Fibroblast of the conjunctiva (primary cell): Measurements from ENCODE around the gene MEGF6.
"Not testable (repeated sequence)": the region's sequence is repeated elsewhere in the genome, so short reads cannot be mapped to it uniquely, and the experiment has no call there.

Source experiments
- DNase-seq: peaks from one replicate; pipeline ENCODE4 v3.0.0-alpha.2; 2010; ENCODE audit warnings: low read depth

MEGF6 gene

DNA sequence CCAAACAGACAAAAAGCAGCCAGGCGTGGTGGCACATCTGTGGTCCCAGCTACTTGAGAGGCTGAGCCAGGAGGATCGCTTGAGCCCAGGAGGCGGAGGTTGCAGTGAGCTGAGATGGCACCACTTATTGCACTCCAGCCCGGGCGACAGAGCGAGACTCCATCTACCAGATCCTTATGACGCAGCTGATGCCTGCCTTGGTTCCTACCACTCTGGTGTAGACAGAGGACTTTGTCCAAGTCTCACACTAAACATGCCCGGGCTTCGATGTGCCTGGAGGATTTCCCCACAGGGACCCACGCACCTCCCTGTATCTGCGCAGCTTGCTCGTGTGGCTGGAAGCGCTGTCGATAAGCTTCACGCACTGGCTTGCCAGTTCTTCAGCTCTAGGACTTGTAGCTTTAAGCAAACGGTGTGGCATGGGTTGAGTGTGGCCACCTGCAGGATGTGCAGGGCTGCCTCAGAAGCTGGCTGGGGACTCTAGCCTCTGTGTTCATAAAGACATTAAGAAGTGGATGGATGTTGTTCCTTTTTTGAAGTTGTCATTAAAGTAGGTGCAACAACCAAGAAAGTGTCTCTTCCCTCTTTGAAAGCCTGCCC, 18.4 kb upstream of the MEGF6 start:
- no peak for DNase-seq

DNA sequence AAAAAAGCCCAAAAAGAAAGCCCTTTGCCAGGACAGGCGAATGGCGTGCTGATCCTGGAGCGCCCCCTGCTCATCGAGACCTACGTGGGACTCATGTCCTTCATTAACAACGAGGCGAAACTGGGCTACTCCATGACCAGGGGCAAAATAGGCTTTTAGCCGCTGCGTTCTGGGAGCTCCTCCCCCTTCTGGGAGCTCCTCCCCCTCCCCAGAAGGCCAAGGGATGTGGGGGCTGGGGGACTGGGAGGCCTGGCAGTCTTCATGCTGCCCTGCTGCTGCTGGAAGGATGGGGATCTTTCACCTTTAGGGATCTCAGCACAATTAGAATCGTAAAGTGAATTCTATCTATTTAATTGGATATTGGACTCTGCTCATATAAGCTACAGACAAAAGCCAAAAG, 17.1 kb upstream of the MEGF6 start:
- DNase-seq = no peak

DNA sequence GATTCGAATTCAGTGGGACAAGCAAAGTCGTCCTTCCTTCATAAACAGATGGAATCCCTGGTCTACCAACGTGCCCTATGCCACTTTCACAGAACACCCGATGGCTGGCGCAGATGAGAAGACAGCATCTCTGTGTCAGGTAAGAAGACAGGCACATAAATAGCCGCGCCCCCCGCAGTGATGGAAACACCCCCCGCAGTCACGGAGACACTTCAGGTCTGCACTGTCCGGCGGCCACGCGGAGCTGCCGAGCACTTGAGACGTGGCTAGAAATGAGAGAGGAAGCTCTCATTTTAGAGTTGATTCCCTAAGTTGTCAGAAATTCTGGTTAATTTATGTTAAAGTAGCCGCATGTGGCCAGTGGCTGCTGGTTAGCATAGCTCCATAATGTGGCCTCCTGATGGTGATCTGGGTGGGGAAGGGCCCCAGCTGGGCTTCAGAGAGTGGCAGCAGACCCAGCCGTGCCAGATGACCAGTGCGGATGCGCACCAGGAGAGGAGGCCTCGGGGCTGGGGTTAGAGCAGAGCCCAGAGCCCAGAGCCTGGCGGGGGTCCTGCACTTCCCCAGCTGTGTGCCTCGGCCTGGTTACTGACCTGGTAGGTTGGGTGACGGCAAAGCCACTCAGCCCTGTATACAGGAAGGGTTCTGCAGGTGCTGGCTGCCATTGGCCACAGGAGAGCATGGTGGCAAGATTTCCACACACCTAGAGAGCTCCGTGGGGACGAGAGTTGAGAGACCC, 16.4 kb upstream of the MEGF6 start:
- no peak for DNase-seq

- DNase-seq = no peak
Observed at GRCh38 chr1:3626025-3626424, 14.7 kb upstream of the MEGF6 start.

DNA sequence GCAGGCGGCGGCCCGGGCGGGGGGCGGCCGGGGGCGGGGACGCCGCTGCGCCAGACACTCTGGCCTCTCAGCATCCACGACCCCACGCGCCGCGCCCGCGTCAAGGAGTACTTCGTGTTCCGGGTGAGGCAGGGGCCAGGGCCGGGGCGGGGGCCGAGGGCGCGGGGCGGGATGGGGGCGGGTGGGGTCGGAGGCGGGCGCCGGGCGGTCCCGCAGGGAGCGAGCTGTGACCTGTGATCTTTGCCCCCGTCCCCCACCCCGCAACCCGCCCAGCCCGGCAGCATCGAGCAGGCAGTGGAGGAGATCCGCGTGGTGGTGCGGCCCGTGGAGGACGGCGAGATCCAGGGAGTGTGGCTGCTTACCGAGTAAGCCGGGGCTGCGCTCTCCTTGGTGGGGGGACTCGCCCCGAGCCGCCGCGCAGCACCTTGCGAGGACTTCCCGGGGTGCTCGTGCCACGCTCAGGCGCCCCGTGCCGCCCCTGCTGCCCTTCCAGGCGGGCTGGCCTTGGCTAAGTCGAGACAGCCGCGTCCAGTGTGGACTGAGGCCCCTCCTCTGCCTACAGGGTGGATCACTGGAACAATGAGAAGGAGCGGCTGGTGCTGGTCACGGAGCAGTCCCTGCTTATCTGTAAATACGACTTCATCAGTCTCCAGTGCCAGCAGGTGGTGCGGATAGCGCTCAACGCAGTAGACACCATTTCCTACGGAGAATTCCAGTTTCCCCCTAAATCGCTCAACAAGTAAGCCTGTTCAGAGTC, 14.0 kb upstream of the MEGF6 start:
- no peak for DNase-seq

- DNase-seq = peak; percentile 84
Observed at GRCh38 chr1:3624200-3625136, 13.2 kb upstream of the MEGF6 start, which contains the start of gene TPRG1L. TPRG1L (plus strand) TSS chr1:3625015; CDS start chr1:3625073, 58 bp downstream.

DNA sequence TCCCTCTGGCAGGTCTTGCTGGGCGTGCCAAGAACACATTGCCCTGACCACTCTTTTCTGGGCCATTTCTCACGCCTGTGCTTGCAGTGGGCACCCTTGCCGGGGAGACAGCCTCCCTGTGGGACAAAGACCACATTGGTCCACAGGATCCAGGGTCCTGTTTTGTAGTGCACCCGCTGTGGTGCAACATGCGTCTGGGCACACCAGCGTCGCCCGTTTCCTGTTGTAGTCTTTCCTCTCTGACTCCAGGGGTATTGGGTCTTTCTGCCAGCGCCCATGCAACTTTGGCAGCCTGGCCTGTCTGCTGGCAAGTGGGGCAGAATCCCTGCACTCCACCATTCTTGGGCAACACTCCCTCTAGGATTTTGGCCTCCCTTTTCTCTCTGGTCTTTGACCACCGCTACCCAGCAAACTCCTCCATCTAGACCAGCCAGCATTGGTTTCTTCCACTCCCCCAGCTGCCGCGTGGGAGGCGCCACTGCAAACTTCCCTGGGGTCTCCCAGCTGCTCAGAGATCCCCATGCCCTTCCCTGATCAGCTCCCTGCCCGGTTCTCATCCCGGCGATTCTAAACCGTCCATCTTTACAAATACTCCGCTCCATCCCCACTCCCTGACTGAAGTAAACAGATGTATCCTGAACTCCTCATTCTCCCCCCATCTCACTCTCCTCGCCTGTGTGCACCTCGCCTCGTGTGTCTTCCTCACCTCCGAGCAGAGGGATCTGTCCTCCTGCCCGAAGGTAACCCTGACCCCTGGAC, 12.3 kb upstream of the MEGF6 start:
- DNase-seq = no peak

DNA sequence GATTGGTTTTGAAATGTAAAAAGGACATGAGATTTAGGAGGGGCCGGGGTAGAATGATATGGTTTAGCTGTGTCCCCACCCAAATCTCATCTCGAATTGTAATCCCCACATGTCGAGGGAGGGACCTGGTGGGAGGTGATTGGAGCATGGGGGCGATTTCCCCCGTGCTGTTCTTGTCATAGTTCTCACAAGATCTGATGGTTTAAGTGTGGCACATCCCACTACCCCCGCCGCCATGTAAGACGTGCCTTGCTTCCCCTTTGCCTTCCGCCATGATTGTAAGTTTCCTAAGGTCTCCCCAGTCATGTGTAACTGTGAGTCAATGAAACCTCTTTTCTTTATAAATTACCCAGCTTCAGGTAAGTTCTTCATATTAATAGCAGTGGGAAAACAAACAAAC, 10.8 kb upstream of the MEGF6 start:
- not testable (repeated sequence) for DNase-seq

DNA sequence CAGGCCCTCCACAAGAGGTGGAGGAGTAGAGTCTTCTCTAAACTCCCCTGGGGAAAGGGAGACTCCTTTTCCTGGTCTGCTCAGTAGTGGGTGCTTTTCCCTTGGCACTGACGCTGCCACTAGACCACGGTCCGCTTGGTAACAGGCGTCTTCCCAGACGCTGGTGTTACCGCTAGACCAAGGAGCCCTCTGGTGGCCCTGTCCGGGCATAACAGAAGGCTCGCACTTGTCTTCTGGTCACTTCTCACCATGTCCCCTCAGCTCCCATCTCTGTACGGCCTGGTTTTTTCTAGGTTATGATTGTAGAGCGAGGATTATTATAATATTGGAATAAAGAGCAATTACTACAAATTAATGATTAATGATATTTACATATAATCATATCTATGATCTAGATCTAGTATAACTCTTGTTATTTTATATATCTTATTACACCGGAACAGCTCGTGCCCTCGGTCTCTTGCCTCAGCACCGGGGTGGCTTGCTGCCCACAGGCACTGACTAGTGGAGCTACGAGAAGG, 9.9 kb upstream of the MEGF6 start:
- not testable (repeated sequence) for DNase-seq

DNA sequence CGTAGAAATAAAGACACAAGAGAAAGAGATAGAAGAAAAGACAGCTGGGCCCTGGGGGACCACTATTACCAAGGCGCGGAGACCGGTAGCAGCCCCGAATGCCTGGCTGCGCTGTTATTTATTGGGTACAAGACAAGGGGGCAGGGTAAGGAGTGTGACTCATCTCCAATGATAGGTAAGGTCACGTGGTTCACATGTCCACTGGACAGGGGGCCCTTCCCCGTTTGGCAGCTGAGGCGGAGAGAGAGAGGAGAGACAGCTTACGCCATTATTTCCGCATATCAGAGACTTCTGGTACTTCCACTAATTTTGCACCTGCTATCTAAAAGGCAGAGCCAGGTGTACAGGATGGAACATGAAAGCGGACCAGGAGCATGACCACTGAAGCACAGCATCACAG, 9.4 kb upstream of the MEGF6 start:
- no peak for DNase-seq

DNA sequence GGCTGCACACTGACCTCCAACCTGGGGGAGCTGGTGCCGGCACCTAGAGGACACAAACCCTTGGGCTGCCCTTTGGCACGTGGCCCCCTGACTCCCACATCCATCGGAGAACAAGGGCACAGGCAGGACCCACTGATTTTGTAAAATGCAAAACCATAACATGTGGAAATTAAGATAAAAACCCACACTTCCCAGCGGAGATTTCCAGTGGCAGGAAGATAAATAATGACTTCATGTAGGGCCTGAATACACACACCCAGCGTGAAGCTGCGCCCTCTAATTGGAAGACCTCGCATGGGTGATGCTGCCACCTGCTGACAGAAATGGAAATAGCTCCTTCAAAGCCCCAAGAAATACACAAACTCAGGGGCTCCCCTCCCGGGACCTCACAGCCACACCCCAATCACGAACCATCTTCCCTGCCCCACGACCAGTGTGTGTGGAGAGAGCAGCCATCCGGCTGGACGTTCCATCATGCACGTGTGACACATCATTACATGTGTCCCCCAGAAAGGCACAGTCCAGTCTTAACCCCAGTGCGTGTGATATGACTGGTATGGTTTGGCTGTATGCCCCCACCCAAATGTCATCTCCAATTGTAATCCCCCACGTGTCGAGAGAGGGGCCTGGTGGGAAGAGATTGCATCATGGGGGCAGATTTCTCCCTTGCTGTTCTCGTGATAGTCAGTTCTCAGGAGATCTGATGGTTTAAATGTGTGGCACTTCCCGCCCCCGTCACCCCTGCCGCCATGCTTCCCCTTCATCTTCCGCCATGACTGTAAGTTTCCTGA, 7.8 kb upstream of the MEGF6 start:
- DNase-seq = peak; percentile 60

- no peak for DNase-seq
Observed at GRCh38 chr1:3618531-3618880, 7.2 kb upstream of the MEGF6 start.

DNA sequence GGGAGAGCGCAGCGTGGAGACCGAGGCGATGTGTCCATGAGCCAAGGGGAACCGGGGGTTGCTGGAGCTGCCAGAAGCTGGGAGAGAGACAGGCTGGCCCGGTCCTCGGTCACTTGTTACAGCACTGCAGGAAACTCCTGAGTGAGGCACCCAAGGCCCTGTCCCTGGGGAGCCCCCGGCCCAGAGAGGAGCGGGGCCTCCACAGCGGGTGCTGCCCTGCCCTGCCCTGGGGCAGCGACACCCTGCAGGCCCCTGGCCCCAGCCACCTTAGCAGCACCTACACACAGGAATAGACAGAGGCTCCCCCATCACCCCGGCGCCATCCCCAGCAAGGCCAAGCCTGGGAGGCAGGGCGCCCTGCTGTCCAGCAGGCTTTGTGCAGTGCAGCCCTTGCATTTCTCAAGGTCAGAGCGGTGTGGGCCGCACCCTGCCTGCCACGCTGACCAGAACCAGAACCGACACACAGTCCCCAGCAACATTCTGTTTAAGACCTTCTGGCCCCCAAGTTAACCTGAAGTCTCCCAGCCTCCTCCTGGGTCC, 6.6 kb upstream of the MEGF6 start:
- no peak for DNase-seq

DNA sequence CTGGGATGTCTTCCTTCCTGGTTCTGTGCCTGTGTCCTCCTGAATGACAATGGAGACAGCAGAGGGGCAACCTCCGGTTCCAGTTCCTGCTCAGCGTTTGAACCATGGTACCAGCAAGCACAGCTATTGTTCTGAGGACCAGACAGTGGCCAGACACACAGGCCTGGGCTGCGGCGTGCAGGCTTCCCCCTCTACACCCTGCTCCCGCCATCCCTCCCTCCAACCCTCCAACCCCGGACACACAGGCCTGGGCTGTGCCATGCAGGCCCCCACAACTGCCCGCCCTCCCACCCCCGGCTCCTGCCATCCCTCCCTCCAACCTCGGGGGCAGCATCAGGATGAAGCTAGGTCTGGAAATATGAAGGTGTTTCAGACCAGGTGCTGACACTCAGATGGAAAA, 5.6 kb upstream of the MEGF6 start:
- no peak for DNase-seq

GRCh38 chr1:3614755-3615742, 3.7 kb upstream of the MEGF6 start:
- DNase-seq = no peak

GRCh38 chr1:3612123-3612522, 815 bp upstream of the MEGF6 start:
- no peak for DNase-seq

- no peak for DNase-seq
Observed at GRCh38 chr1:3610527-3611169, 660 bp downstream of the MEGF6 start.
